DMS 273 treated with DMSO at 0.1 percent for 48 hours (cell line): ENCODE measurements around the gene CMBL.
"Not testable (repeated sequence)": the region's sequence is repeated elsewhere in the genome, so short reads cannot be mapped to it uniquely, and the experiment has no call there.

Source experiments
- DNase-seq: peaks from one replicate; lab custom pipeline; 2025; lab: John Stamatoyannopoulos, UW

The CMBL gene

DNA sequence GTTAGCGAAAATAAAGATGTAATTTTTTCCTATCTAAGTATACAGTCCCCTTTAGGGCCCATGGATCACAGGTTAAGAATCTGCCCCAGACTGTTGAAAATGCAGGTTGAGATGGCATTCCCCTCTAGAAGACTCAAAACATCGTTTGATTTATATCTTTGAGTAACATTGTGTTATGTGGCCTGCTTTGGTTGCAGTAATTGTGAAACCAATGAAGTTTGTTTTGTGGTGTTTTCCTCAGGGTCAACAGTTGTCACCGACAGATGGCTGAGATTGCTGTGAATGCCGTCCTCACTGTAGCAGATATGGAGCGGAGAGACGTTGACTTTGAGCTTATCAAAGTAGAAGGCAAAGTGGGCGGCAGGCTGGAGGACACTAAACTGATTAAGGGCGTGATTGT lies 49.8 kb downstream of the CMBL start:
- no peak for DNase-seq

DNA sequence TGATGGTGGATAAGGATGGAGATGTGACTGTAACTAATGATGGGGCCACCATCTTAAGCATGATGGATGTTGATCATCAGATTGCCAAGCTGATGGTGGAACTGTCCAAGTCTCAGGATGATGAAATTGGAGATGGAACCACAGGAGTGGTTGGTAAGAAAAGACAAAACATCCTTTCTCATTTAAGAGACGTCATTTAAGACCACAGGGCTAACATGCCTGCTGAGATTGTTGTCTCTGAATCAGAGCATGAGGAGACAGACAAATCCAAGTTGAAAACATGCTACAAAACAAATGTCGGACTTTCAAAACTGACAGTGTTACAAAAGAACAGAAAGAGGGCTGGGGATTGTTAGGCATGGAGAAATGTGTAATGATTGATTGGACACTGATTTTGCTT lies 53.0 kb downstream of the CMBL start:
- no peak for DNase-seq

DNA sequence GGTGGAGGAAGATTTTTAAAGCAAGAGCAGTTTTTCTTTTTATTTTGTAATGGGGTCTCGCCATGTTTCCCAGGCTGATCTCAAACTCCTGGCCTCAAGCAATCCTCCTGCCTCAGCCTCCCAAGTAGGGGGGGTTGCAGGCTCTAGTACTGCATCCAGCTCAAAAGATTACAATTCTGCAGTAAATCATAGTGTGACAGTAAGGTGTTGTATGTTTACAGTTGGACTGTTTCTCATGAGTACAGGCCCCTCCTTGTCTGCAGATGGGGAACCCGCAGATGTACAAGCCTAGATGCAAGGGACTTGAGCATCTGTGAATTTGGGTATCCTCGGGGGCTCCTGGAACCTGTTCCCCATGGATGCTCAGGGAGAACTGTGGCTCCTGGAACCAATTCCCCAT lies 54.3 kb downstream of the CMBL start:
- no peak for DNase-seq

DNA sequence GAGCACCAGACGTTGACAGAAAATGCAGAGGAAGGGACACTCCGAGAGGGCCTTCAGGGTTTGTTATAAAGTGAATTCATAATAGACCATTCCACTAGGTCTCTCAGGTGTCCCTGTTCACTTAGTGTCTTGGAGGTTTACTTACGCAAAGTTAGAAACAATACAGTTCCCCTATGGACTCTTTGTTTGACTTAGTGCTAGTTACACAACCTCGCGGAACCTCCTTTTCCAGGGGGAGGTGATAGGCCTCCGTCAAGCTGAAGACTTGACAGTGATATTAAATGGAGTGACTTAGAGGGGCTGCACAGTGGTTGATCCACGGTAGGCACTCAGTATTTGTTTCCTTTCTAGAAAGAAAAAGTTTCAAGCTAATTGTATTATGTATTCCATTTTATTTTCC lies 56.3 kb downstream of the CMBL start:
- no peak for DNase-seq

DNA sequence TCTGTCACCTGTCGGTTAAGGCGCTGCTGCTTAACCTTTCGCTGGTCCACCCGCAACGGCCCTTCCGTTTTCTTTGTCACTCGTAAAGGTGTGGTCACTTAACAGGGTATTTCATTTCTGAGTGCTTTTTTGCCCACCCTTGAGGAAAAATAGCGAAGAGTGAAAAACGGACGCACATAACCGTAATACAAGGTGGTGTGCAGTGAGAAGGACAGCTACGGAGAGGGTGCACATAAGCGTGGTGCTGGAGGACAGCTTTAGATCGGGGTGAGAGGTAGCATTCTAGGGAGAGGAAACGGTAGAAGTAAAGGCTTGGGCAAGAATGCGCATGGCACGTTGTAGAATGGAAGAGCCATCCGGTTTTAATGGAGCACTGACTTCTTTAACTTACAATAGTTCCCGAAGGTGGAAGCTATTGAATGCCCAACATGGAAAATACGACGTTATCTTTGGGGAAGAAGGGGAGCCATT lies 56.9 kb downstream of the CMBL start:
- DNase-seq, result no peak

DNA sequence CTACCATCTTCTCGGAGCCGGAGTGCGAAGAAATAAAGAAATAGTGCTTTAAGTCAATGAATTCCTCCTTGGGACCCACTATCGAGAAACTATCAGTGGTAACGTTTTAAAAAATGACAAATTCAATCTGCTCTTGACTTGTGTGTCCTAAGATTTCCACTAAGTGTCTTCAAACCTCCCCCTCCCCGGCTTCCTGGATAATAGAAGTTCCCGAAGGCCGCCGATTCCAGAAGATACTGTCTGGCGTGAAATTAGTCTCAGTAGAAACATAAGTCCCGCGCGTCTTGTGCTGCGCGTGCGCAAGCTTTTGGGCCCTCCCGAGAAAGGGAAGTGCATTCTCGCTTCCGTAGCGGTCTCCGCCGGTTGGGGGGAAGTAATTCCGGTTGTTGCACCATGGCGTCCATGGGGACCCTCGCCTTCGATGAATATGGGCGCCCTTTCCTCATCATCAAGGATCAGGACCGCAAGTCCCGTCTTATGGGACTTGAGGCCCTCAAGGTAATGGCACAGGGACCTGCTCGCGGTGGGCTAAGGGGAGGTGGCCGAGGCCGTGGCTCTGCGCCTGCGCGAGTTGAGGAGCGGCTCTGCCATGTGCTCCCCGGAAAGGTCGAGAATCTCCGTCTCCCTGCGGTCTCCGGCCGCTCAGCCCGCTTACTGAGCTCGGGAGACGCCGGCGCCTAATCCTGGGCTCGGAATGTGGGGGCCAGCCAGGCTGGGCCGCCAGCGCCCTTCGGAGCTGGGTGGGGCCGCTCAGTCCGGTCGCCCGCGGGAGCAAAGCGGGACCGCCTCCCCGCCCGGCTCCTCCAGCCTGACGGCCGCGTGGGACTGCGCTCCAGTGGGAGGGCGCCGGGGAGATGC lies 57.5 kb downstream of the CMBL start, which contains the start of gene CCT5:
CCT5 (plus strand) TSS at position 333 of the 858 bp plus-strand sequence; CDS start at position 394, 61 bp downstream.
- peak; percentile 98 for DNase-seq

DNA sequence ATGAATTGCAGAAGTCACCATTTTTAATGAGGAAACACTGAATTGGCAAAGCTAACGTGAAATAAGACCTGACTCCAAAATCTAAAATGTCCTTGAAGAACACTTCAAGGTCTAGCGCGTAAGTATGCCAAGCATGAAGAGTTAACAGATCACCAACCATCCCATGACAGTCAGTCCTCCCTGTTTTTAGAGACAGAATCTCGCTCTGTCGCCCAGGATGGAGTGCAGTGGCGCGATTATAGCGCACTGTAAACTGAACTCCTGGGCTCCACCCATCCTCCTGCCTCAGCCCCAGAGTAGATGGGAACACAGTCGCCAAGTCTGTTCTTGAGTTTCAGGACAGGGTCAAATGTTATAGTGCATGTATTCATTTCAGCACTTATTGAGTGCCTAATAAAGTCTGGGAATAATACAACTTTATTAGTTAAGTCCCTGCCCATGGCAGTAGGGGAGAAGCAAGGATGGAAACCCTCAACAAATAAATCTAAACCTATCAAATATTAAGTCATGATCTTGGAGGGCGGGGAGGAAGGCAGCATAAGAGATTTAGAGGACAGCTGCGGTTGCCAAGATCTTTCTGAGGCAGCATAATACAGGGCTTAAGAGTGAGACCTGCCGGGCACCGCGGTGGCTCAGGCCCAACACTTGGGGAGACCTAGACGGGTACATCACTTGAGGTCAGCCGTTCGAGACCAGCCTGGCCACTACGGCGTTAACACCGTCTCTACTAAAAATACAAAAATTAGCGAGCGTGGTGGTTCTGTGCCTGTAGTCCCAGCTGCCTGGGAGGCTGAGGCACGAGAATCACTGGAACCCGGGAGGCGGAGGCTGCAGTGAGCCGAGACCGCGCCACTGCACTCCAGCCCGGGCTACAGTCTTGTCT lies 59.1 kb downstream of the CMBL start:
- DNase-seq, result no peak

DNA sequence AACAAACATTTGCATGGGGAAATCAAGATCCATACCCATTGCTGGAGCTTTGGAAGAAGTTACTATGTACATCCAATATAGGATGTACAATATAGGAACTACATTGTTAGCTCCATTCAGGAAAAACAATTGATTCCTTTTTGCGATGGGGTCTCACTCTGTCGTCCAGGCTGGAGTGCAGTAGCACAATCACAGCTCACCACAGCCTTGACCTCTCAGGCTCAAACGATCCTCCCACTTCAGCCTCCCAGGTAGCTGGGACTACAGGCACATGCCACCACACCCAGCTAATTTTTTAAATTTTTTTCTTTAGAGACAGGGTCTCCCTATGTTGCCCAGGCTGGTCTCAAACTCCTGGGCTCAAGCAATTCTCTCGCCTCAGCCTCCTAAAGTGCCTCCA lies 60.5 kb downstream of the CMBL start:
- not testable (repeated sequence) for DNase-seq

DNA sequence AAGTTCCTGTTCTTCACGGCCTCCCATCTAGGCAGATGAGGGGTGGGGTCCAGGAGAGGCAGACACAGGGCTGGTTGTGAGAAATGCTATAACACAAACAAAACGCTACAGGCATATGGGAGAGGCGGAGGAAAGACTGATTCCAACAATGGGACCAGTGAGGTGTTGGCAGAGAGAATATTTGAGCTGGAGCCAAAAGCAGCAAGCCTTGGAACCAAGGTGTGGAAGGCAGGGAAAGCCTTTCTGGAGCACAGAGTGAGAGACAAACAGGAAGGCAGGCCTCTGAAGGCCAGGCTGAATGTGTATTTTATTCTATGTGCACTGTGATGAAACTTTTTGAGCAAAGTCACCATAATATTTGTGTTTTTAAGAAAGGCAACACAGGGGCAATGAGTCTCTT lies 60.9 kb downstream of the CMBL start:
- no peak for DNase-seq

DNA sequence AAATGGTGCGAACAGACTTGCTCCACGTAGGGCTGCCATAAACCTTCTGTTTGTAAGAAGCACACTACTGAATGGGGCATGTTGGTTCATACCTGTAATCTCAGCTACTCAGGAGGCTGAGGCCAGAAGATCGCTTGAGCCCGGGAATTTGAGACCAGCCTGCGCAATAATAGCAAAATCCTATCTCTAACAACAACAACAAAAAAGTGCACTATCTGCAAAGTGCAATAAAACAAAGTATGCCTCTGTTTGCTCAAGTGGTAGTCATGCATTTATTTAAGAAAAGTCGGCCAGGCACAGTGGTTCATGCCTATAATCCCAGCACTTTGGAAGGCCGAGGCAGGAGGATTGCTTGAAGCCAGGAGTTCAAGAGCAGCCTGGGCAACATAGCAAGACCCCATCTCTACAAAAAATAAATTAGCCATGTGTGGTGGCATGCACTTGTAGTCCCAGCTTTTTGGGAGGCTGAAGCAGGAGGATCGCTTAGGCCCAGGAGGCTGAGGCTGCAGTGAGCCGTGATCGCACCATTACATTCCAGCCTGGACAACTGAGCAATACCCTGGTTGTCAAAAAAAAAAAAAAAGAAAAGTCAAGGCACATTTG lies 63.3 kb downstream of the CMBL start:
- no peak for DNase-seq

DNA sequence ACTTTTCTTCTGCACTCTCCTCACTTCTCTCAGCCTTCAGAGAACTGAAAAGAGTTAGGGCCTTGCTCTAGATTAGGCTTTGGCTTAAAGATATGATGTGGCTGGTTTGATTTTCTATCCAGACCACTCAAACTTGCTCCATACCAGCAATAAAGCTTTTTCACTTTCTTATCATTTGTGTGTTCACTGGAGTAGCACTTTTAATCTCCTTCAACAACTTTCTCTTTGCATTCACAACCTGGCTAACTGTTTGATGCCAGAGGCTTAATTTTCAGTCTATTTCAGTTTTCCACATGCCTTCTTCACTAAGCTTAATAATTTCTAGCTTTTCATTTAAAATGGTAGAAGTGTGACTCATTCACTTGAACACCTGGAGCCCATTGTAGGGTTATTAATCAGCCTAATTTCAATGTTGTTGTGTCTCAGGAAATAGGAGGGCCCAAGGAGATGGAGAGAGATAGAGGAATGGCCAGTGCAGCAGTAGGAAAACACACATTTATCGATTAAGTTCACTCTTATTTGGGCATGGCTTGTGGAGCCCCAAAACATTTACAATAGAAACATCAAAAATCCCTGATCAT lies 64.0 kb downstream of the CMBL start:
- no peak for DNase-seq

DNA sequence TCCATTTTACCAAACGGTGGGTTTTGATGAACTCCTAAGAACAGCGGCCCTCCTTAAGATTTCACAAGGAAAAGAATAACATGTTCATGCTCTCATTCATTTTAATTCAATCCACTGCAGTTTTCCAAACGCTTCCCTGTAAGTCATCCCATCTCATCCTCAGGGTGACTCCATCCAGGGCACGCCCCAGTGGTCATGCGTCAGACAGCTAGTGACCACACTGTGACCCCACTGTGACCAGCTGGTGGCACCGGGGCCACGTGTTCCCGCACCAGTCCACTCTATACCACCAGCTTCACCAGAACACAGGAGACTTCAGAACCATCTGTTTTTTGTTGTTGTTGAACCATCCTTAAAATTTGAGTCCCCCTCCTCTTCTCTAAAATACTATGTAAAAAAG lies 72.4 kb downstream of the CMBL start:
- no peak for DNase-seq

DNA sequence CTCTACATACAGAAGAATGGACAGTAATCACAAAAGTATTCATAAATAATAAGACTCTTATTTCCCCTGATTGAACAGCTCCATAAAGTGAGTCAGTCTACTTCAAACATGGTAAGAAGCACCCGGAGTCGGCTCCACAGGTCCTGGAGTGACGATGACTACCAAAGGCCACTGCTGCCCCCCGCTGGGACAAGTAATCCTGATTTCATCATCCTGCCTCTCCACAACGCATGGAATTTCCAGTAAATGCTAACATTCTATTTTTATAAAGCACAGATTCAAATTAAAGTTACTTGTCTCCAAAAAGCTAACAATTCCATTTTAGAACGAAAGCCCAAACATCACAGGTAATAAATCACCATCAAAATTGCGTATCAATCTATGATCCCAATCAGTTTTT lies 74.2 kb downstream of the CMBL start:
- no peak for DNase-seq

DNA sequence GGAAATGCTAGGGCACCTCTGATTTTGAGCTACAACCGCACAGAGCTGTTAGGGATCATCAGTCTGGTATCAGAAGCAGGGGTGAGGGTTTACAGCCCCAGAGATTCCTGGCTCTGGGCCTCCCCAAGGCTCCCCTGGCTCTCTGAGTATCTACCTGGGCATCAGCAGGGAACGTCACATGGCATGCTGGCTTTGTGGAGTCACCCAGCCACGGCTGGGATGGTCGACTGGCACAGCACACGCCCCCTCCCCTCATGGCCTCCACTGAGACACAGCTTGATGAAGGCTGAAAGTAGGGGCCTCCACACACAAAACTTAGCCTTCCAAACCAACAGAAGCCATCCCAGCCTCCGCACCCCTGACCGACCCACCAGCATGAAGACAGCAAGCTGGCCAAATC lies 74.7 kb downstream of the CMBL start:
- DNase-seq, result no peak

DNA sequence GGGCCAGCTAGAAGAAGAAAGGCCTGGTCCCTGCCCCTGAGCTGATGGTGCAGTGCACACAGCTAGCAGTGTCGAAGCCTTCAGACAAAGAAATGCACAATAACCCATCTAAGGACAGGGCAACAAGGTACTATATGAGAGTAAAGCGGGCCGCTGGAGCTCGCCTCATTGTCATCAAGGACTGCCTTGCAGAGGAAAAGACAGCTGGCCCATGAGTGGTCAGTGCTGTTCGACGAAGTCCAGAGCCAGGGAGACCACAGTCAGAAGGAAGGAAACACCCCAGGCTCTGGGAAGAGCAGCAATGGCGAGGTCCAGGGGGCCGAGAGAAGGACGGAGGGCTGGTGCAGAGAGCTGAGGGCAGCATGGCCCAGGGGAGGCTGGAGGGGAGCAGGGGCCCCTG lies 75.3 kb downstream of the CMBL start:
- no peak for DNase-seq

DNA sequence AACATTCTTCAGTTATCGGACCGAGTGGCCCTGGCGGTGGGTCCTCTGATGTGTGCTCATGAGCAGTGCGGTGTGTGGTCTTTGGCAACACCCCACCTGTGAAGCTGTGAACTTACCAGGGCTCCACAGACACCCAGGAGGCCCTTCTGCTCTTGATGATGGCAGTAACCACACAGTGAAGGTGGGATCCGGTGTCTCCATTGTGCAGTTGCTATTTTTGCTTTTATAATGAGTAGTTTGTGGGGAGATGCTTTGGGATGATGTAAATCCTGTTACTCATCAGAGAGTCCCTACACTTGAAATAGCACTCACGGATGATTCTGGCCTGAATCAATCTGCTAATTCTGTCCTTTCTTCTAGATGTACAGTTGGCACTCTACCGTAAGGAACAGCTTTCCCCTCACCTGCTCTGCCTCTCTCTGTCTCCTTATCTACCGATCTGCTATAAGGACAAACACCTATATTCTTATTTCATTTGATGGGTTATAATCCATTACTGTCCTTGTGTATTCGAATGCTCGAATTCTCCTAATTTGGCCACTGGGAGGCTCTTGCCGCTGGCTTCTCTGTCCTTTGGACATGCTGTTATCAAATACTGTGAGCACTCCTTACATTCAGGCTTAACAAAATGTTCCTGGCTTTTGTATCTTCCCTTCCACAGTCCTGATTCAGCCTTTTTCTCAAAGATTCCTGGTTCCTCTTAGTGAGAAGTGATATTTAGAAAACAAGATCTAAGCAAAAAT lies 78.2 kb downstream of the CMBL start:
- no peak for DNase-seq

DNA sequence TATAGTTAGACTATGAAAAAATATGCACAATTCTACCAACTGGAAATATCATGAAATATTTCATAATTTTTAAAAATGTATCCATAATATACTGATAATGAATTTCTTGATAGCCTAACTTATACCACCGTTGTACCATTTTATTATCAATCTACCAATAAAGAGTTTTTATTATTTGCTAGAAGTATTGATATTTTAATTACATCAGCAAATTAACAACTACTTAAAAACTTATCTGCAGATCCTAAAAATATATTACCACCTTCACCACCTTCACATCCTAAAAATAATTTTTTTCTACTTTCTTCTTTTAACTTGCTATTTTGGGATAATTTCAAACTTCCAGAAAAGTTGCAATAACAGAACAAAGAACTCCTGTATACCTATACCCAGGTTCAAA lies 79.4 kb downstream of the CMBL start:
- DNase-seq, result no peak
